AG04450 (cell line): Measurements from ENCODE around the gene EFCAB9. TPM values are rescaled to one million over a fixed set of nuclear protein-coding genes. Genes with fewer than 3 reads are reported as not detected.

Experiments used
- CTCF ChIA-PET: fragments of 300-600, 350-600 bp; formaldehyde crosslinking; extraction: SDS; loops from one replicate; lab custom pipeline; 2022; ENCODE audit warnings: antibody characterized with exemption, inconsistent platforms; lab: Charles Lee
- POLR2A ChIA-PET: fragments of 350-600 bp; formaldehyde crosslinking; extraction: SDS; loops from one replicate; lab custom pipeline; 2021; ENCODE audit warnings: antibody characterized with exemption, inconsistent platforms; lab: Yijun Ruan, JAX
- DNase-seq: peaks from one replicate; pipeline ENCODE4 v3.0.0-alpha.2; 2011; ENCODE audit warnings: low read depth, low spot score
- H3K27ac ChIP-seq: one replicate; pipeline ENCODE4 v1.5.1; 2012; ENCODE audit warnings: low read depth, low read length, control low read depth
- H3K27me3 ChIP-seq: one replicate; pipeline ENCODE4 v1.6.0; 2012; ENCODE audit warnings: low read length; ENCODE audit not compliant: control insufficient read depth, insufficient read depth
- H3K4me3 ChIP-seq: 2 replicates; pipeline ENCODE4 v1.5.1; 2011; ENCODE audit warnings: mild to moderate bottlenecking, low read depth, low read length, control low read depth
- H3K9me3 ChIP-seq: 2 replicates; pipeline ENCODE4 v1.5.1; 2012; ENCODE audit warnings: low read length; ENCODE audit not compliant: control insufficient read depth, insufficient read depth
- polyA plus RNA-seq: library from polyadenylated mRNA; depleted of rRNA; stranded (reverse); fragments of >200 nt; gene quantifications from 2 replicates; pipeline ENCODE4 v1.2.3, GENCODE V29; 2011
- TF ChIP-seq, protein P1 (sequence below): IDR thresholded peaks from 2 replicates; pipeline ENCODE4 v1.5.1; 2011; ENCODE audit warnings: low read depth, low read length, control low read depth, inconsistent platforms

EFCAB9 gene
- polyA plus RNA-seq, 1 experiment, result not detected

DNA sequence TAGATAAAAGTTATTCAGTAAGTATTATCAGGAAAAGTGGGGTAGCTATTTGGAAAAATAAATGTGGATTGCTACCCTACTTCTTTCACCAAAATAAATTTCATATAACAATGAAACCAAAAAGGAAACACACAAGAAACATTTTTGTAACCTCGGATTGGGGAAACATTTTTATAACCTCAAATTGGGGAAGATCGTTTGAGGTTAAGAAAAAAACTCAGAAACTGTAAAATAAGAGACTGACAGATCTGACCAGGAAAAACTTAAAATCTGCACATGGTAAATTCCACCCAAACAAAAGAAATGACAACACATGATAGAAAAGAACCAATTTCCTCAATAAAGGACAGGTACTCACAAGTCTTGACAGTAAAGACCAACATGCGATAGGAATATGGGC is 13.5 kb downstream of the EFCAB9 start:
- POLR2A ChIA-PET, result no interaction called here
- Histone ChIP-seq H3K27me3 (no peaks in the 10 kb centered on the region), H3K9me3 (no peaks in the 10 kb centered on the region), H3K4me3 (no peak overlapping the region), H3K27ac (no peak overlapping the region)
- TF ChIP-seq, protein P1, sequence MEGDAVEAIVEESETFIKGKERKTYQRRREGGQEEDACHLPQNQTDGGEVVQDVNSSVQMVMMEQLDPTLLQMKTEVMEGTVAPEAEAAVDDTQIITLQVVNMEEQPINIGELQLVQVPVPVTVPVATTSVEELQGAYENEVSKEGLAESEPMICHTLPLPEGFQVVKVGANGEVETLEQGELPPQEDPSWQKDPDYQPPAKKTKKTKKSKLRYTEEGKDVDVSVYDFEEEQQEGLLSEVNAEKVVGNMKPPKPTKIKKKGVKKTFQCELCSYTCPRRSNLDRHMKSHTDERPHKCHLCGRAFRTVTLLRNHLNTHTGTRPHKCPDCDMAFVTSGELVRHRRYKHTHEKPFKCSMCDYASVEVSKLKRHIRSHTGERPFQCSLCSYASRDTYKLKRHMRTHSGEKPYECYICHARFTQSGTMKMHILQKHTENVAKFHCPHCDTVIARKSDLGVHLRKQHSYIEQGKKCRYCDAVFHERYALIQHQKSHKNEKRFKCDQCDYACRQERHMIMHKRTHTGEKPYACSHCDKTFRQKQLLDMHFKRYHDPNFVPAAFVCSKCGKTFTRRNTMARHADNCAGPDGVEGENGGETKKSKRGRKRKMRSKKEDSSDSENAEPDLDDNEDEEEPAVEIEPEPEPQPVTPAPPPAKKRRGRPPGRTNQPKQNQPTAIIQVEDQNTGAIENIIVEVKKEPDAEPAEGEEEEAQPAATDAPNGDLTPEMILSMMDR, result no peak
- CTCF ChIA-PET, result no interaction called here
- no peak for DNase-seq

DNA sequence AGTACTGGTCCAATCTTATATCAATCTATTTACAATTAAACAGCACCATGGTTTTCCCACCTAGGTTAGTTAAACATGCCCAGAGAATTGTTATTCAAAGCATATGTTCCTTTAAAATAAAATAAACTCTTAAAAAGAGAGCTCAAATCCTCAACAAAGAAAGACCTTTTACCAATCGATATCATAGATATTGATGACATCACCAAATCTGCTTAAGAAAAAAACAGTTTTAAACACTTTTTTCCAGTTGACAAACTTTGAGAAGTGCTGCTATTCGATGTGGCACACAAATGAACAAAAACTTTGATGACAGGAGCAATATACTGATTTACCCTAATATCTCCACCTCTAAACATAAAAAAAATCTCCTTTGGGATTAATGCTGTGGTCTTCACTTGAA is 15.7 kb downstream of the EFCAB9 start:
- ChIA-PET CTCF (interaction anchor here (1.0 kb wide), 1 partner anchor 21 kb away, joined by 7 read pairs; no protein-coding TSS in a partner anchor), POLR2A (interaction anchor here (1.0 kb wide), 1 partner anchor 198 kb away, joined by 3 read pairs; no protein-coding TSS in a partner anchor)
- TF ChIP-seq, protein P1, result no peak
- no peak for DNase-seq
- H3K9me3 ChIP-seq, result no peaks in the 10 kb centered on the region
- H3K4me3 ChIP-seq, result no peak overlapping the region
- no peaks in the 10 kb centered on the region for H3K27me3 ChIP-seq
- no peak overlapping the region for H3K27ac ChIP-seq

DNA sequence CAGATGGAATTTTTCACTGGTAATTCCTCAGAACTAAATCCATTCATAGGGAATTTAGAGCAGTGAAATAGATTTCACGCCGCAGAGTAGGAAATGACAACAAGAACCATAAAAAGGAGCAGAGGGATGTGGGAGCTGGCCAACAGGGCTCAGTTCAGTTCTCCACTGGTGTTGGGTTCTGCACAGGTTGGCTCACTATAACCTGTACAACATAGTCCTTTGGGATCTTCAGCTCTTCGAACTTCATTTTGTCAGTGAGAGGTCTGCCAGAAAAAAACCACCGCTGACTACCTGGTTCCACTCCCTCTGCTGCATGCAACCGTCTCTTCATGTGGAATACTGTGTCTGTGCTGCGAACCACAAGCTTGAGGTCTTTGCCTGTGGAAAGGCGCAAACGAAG is 17.7 kb downstream of the EFCAB9 start:
- ChIA-PET POLR2A (no interaction called here), CTCF (interaction anchor here (2.7 kb wide), 1 partner anchor 23 kb away, joined by 17 read pairs; the partner anchor contains the start of gene STK10)
- TF ChIP-seq, protein P1, result no peak
- no peak for DNase-seq
- H3K9me3 ChIP-seq, result no peaks in the 10 kb centered on the region
- no peak overlapping the region for H3K27ac ChIP-seq
- H3K27me3 ChIP-seq, result no peaks in the 10 kb centered on the region
- no peak overlapping the region for H3K4me3 ChIP-seq

DNA sequence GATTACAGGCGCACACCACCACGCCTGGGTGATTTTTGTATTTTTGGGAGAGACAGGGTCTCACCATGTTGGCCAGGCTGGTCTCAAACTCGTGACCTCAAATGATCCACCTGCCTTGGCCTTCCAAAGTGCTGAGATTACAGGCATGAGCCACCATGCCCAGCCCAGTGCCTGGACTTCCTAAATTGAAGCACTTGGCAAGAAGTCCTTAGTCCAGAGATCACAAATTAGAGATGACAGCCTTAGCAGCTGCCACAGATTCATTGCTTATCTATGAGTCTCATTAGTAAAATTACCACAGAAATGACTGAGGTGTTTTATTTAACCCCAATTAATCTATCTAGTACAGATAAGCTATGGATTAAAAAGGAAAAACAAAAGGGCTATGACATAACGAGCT is 19.2 kb downstream of the EFCAB9 start:
- no peak for DNase-seq
- TF ChIP-seq, protein P1, result no peak
- no peaks in the 10 kb centered on the region for H3K27me3 ChIP-seq
- H3K27ac ChIP-seq, result no peak overlapping the region
- H3K4me3 ChIP-seq, result no peak overlapping the region
- ChIA-PET POLR2A (no interaction called here), CTCF (interaction anchor here (0.6 to 2.7 kb wide), 3 partner anchors 24 to 142 kb away, joined by 3 to 17 read pairs (median 3); partner anchors contain the start of genes STK10 and UBTD2)
- no peaks in the 10 kb centered on the region for H3K9me3 ChIP-seq

DNA sequence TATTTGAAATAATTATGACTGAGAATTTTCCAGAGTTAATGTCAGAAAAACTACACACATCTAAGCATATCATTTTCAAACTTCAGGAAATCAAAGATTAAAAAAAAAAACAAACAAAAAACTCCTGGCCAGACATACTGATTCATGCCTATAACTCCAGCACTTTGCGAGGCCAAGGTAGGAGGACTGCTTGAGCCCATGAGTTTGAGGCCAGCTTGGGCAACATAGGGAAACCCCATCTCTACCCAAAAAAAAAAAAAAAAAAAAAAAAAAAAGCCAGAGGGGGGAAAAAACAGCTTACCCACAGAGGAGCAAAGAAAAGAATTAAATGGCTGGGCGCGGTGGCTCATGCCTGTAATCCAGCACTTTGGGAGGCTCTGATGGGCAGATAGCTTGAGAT is 22.4 kb downstream of the EFCAB9 start:
- ChIA-PET CTCF (no interaction called here), POLR2A (no interaction called here)
- Histone ChIP-seq H3K27me3 (no peaks in the 10 kb centered on the region), H3K9me3 (peaks cover 3% of the 10 kb centered on the region; the same call in 1 of the 2 replicates), H3K27ac (no peak overlapping the region), H3K4me3 (no peak overlapping the region)
- TF ChIP-seq, protein P1, result no peak
- DNase-seq, result no peak
